Ectodermal cell (in vitro differentiated cells): Measurements from ENCODE around the gene ZNF205.

Experiments
- H3K27ac ChIP-seq: 2 replicates; pipeline ENCODE4 v1.7.0; 2013; ENCODE audit warnings: mild to moderate bottlenecking, low read depth, low read length; ENCODE audit not compliant: insufficient read depth, poor library complexity, severe bottlenecking
- H3K27me3 ChIP-seq: 2 replicates; pipeline ENCODE4 v1.7.0; 2013; ENCODE audit warnings: mild to moderate bottlenecking, low read length; ENCODE audit not compliant: insufficient read depth, control insufficient read depth, poor library complexity, severe bottlenecking
- H3K36me3 ChIP-seq: one replicate; pipeline ENCODE4 v1.7.0; 2013; ENCODE audit warnings: low read length; ENCODE audit not compliant: control insufficient read depth, insufficient read depth
- H3K4me1 ChIP-seq: one replicate; pipeline ENCODE4 v1.7.0; 2013; ENCODE audit warnings: low read length; ENCODE audit not compliant: control insufficient read depth, insufficient read depth
- H3K4me3 ChIP-seq: 2 replicates; pipeline ENCODE4 v1.7.0; 2013; ENCODE audit warnings: low read depth, low read length, control low read depth; ENCODE audit not compliant: insufficient read depth
- H3K9me3 ChIP-seq: 2 replicates; pipeline ENCODE4 v1.7.0; 2013; ENCODE audit warnings: mild to moderate bottlenecking, low read length, moderate library complexity; ENCODE audit not compliant: control insufficient read depth
- whole genome bisulfite sequencing, 2 experiments: methylation state at CpG; one replicate each; pipeline ENCODE4 v1.1.7; 2013; ENCODE audit warnings: missing lambda C conversion rate in 2 of 2; 5-methylcytosine and 5-hydroxymethylcytosine counted together

Gene ZNF205

GRCh38 chr16:3148256-3149192 lies 36.1 kb downstream of the ZNF205 start:
- WGBS, 2 experiments = 94 to 95% methylated on average over 13 of the region's 13 CpGs
- no peak overlapping the region for H3K4me3 ChIP-seq
- H3K9me3 ChIP-seq = no peaks in the 10 kb centered on the region
- no peaks in the 10 kb centered on the region for H3K4me1 ChIP-seq
- H3K27ac ChIP-seq = no peak overlapping the region
- peaks cover 25% of the 10 kb centered on the region for H3K27me3 ChIP-seq
- H3K36me3 ChIP-seq = no peaks in the 10 kb centered on the region

- WGBS, 2 experiments = 86 to 88% methylated on average over 6 of the region's 6 CpGs
- Histone ChIP-seq H3K27ac (no peak overlapping the region), H3K36me3 (no peaks in the 10 kb centered on the region)
Observed at GRCh38 chr16:3149193-3149530, 36.8 kb downstream of the ZNF205 start.

GRCh38 chr16:3149630-3150345 lies 37.4 kb downstream of the ZNF205 start:
- Histone ChIP-seq H3K27ac (peak overlapping the region; percentile 26), H3K27me3 (peaks cover 25% of the 10 kb centered on the region), H3K4me1 (no peaks in the 10 kb centered on the region), H3K4me3 (peak overlapping the region; percentile 86), H3K9me3 (no peaks in the 10 kb centered on the region), H3K36me3 (no peaks in the 10 kb centered on the region)
- WGBS, 2 experiments = 2% methylated on average over 41 of the region's 41 CpGs

More at GRCh38 chr16:3149193-3149530, 36.8 kb downstream of the ZNF205 start:
- Histone ChIP-seq H3K9me3 (no peaks in the 10 kb centered on the region), H3K27me3 (peaks cover 25% of the 10 kb centered on the region), H3K4me1 (no peaks in the 10 kb centered on the region), H3K4me3 (peak overlapping the region; percentile 86)

GRCh38 chr16:3150346-3151218 lies 38.2 kb downstream of the ZNF205 start:
- no peaks in the 10 kb centered on the region for H3K4me1 ChIP-seq
- peak overlapping the region; percentile 86 for H3K4me3 ChIP-seq
- H3K27me3 ChIP-seq = peaks cover 28% of the 10 kb centered on the region
- H3K27ac ChIP-seq = peak overlapping the region; percentile 66
- no peaks in the 10 kb centered on the region for H3K36me3 ChIP-seq
- WGBS, 2 experiments = 2% methylated on average over 62 of the region's 62 CpGs
- H3K9me3 ChIP-seq = no peaks in the 10 kb centered on the region

- H3K4me3 ChIP-seq = peak overlapping the region; percentile 66
- H3K4me1 ChIP-seq = no peaks in the 10 kb centered on the region
- no peaks in the 10 kb centered on the region for H3K36me3 ChIP-seq
- peaks cover 33% of the 10 kb centered on the region for H3K27me3 ChIP-seq
- no peak overlapping the region for H3K27ac ChIP-seq
- H3K9me3 ChIP-seq = no peaks in the 10 kb centered on the region
- WGBS, 2 experiments = 16 to 17% methylated on average over 14 to 15 of the region's 15 CpGs
Observed at GRCh38 chr16:3152027-3152276, 39.6 kb downstream of the ZNF205 start.

GRCh38 chr16:3152277-3152990 lies 40.0 kb downstream of the ZNF205 start:
- no peak overlapping the region for H3K27ac ChIP-seq

GRCh38 chr16:3152991-3153368 lies 40.6 kb downstream of the ZNF205 start:
- no peaks in the 10 kb centered on the region for H3K36me3 ChIP-seq
- no peaks in the 10 kb centered on the region for H3K9me3 ChIP-seq
- no peaks in the 10 kb centered on the region for H3K4me1 ChIP-seq
- H3K4me3 ChIP-seq = peak overlapping the region; percentile 66
- H3K27me3 ChIP-seq = peaks cover 35% of the 10 kb centered on the region
- 8 to 20% methylated on average over 6 to 8 of the region's 8 CpGs for WGBS, 2 experiments
- no peak overlapping the region for H3K27ac ChIP-seq

More at GRCh38 chr16:3152277-3152990, 40.0 kb downstream of the ZNF205 start:
- H3K4me3 ChIP-seq = peak overlapping the region; percentile 66
- H3K9me3 ChIP-seq = no peaks in the 10 kb centered on the region
- no peaks in the 10 kb centered on the region for H3K4me1 ChIP-seq
- H3K36me3 ChIP-seq = no peaks in the 10 kb centered on the region
- peaks cover 35% of the 10 kb centered on the region for H3K27me3 ChIP-seq
- 1 to 2% methylated on average over 42 of the region's 42 CpGs for WGBS, 2 experiments

GRCh38 chr16:3155181-3155580 lies 42.8 kb downstream of the ZNF205 start:
- Histone ChIP-seq H3K4me3 (no peak overlapping the region), H3K4me1 (no peaks in the 10 kb centered on the region), H3K27ac (no peak overlapping the region), H3K9me3 (no peaks in the 10 kb centered on the region), H3K36me3 (no peaks in the 10 kb centered on the region), H3K27me3 (peaks cover 33% of the 10 kb centered on the region)
- WGBS, 2 experiments = 90% methylated on average over 2 of the region's 2 CpGs

GRCh38 chr16:3155972-3156371 lies 43.6 kb downstream of the ZNF205 start:
- H3K36me3 ChIP-seq = no peaks in the 10 kb centered on the region
- H3K27me3 ChIP-seq = peaks cover 36% of the 10 kb centered on the region
- H3K4me3 ChIP-seq = no peak overlapping the region
- no peak overlapping the region for H3K27ac ChIP-seq
- no peaks in the 10 kb centered on the region for H3K4me1 ChIP-seq
- 91 to 96% methylated on average over 3 of the region's 3 CpGs for WGBS, 2 experiments
- no peaks in the 10 kb centered on the region for H3K9me3 ChIP-seq
